Stimulated activated CD4-positive, alpha-beta T cell treated with anti-CD3 and anti-CD28 coated beads, Interleukin-1b, Interleukin-23, amount 100 ng/mL, for 1 hour (primary cell): ENCODE data around the gene OR4P4.

Experiments used
- DNase-seq, 2 donors: peaks; one replicate each; pipeline ENCODE4 v3.0.0-alpha.2; 2020; ENCODE audit warnings: low read depth in 2 of 2

OR4P4 gene

GRCh38 chr11:55634813-55635212 is at the start of gene OR4P4:
Gene OR4P4 (plus strand): TSS chr11:55635113.
- DNase-seq = no peak

- no peak for DNase-seq
These were observed 27.4 kb upstream of the OR4P4 start, which contains the start of gene OR4C11 for GRCh38 chr11:55607545-55607944. Gene OR4C11 (minus strand): TSS chr11:55607645. CDS start chr11:55604373, 3,272 bp downstream.

GRCh38 chr11:55624531-55624930 is 10.4 kb upstream of the OR4P4 start:
- no peak for DNase-seq

- DNase-seq = no peak
These were observed 13.1 kb downstream of the OR4P4 start, which contains the start of gene OR4S2 for GRCh38 chr11:55648027-55648426. Gene OR4S2 (plus strand): TSS chr11:55648327. CDS start chr11:55650904, 2,577 bp downstream.

GRCh38 chr11:55652560-55652959 is 17.6 kb downstream of the OR4P4 start:
- no peak for DNase-seq

- no peak for DNase-seq
These were observed 20.2 kb downstream of the OR4P4 start for GRCh38 chr11:55655096-55655495.

- no peak for DNase-seq
These were observed 23.2 kb downstream of the OR4P4 start for GRCh38 chr11:55658031-55658573.

- DNase-seq = no peak
These were observed 23.7 kb downstream of the OR4P4 start for GRCh38 chr11:55658608-55659007.

- DNase-seq = no peak
These were observed 27.0 kb downstream of the OR4P4 start, which contains the start of gene OR4C6 for GRCh38 chr11:55661901-55662300. Gene OR4C6 (plus strand): TSS chr11:55662201. CDS start chr11:55665167, 2,966 bp downstream.

GRCh38 chr11:55669376-55669775 is 34.5 kb downstream of the OR4P4 start:
- no peak for DNase-seq

- DNase-seq = no peak
These were observed 38.9 kb downstream of the OR4P4 start for GRCh38 chr11:55673860-55674259.
